Lower leg skin (tissue), 3 donors: Measurements from ENCODE around the gene PKD2L2.

Experiments used
- CTCF ChIP-seq, 3 donors: fragments of 450-650 bp; IDR thresholded peaks; one replicate each; pipeline ENCODE4 v1.5.1; 2016; ENCODE audit warnings: antibody characterized with exemption in 3 of 3, mild to moderate bottlenecking in 3 of 3, moderate library complexity in 2 of 3
- POLR2A ChIP-seq, 2 donors: fragments of 450-650 bp; IDR thresholded peaks; one replicate each; pipeline ENCODE4 v1.6.1; 2016 to 2017; ENCODE audit warnings: antibody characterized with exemption in 2 of 2, mild to moderate bottlenecking in 1 of 2, moderate library complexity in 1 of 2

GRCh38 chr5:137847687-137848086 lies 41.6 kb upstream of the PKD2L2 start:
- TF ChIP-seq CTCF (IDR thresholded peaks at IDR 0.05) (no peak), POLR2A (IDR thresholded peaks at IDR 0.05) (no peak)
